Caco-2 (cell line): ENCODE measurements around the gene RRH. TPM values are rescaled to one million over a fixed set of nuclear protein-coding genes. Genes with fewer than 3 reads are reported as not detected.
"Not testable (repeated sequence)": the region's sequence is repeated elsewhere in the genome, so short reads cannot be mapped to it uniquely, and the experiment has no call there.

Source experiments
- BruUV-seq: library from RNA; stranded (reverse); fragments of 400-500 nt; replicated peaks from 2 replicates; lab custom pipeline; 2021; lab: Mats Ljungman, UMichigan
- CTCF ChIA-PET: fragments of 300-600 bp; sonication (Branson Sonifier 250); formaldehyde crosslinking; loops from one replicate; lab custom pipeline; 2022; ENCODE audit warnings: antibody characterized with exemption; lab: Charles Lee
- POLR2A ChIA-PET: fragments of 300-600 bp; sonication (Branson Sonifier 250); formaldehyde crosslinking; loops from one replicate; lab custom pipeline; 2022; ENCODE audit warnings: antibody characterized with exemption; lab: Charles Lee
- DNase-seq, 2 experiments: peaks; one replicate each; pipeline versions ENCODE4 v3.0.0 to v3.0.0-alpha.2; 2020 to 2022
- H3K27me3 ChIP-seq: replicated peaks from 2 replicates; pipeline ENCODE4 v1.6.0; 2011; ENCODE audit warnings: low read length; ENCODE audit not compliant: control insufficient read depth, insufficient read depth
- H3K36me3 ChIP-seq: 2 replicates; pipeline ENCODE4 v1.5.1; 2011; ENCODE audit warnings: low read length; ENCODE audit not compliant: control insufficient read depth, insufficient read depth
- H3K4me1 ChIP-seq: fragments of 250-450 bp; sonication (Bioruptor Pico); 2 replicates; pipeline ENCODE4 v1.5.1; 2020; ENCODE audit warnings: mild to moderate bottlenecking
- H3K4me3 ChIP-seq: 2 replicates; pipeline ENCODE4 v1.5.1; 2011; ENCODE audit warnings: low read depth, mild to moderate bottlenecking, control low read depth, low read length
- H3K9me3 ChIP-seq: fragments of 250-450 bp; sonication (Bioruptor Pico); 2 replicates; pipeline ENCODE4 v1.5.1; 2020; ENCODE audit warnings: mild to moderate bottlenecking, moderate library complexity
- H3K27ac Mint-ChIP-seq: one replicate; pipeline ENCODE4 v1.8.0; 2022; ENCODE audit warnings: mixed read lengths; ENCODE audit not compliant: unreplicated experiment
- H3K27me3 Mint-ChIP-seq: one replicate; pipeline ENCODE4 v1.8.0; 2022; ENCODE audit warnings: mixed read lengths; ENCODE audit not compliant: insufficient read depth, unreplicated experiment
- H3K36me3 Mint-ChIP-seq: one replicate; pipeline ENCODE4 v1.8.0; 2022; ENCODE audit warnings: mild to moderate bottlenecking, mixed read lengths; ENCODE audit not compliant: insufficient read depth, unreplicated experiment
- H3K4me1 Mint-ChIP-seq: one replicate; pipeline ENCODE4 v1.8.0; 2022; ENCODE audit warnings: low read depth, mixed read lengths; ENCODE audit not compliant: unreplicated experiment
- H3K4me3 Mint-ChIP-seq: one replicate; pipeline ENCODE4 v1.8.0; 2022; ENCODE audit warnings: mild to moderate bottlenecking, moderate library complexity, mixed read lengths; ENCODE audit not compliant: unreplicated experiment
- H3K9me3 Mint-ChIP-seq: one replicate; pipeline ENCODE4 v1.8.0; 2022; ENCODE audit warnings: mixed read lengths; ENCODE audit not compliant: unreplicated experiment
- CTCF ChIP-seq, 2 experiments: fragments of 200-600 bp in 1 of 2; IDR thresholded peaks; 1 replicate in 1 of 2; 2 replicates in 1 of 2; pipeline versions ENCODE4 v1.5.1 to v1.8.0; 2011 to 2022; ENCODE audit warnings: antibody characterized with exemption in 1 of 2, control low read depth in 1 of 2, inconsistent platforms in 1 of 2, low read depth in 1 of 2, low read length in 1 of 2, mild to moderate bottlenecking in 1 of 2, moderate library complexity in 1 of 2; ENCODE audit not compliant: insufficient read depth in 1 of 2, severe bottlenecking in 1 of 2, unreplicated experiment in 1 of 2
- intact Hi-C: fragments of 100-400 bp; cut with micrococcal nuclease; formaldehyde crosslinking; loops from one replicate; pipeline ENCODE4 v1.10.0; 2022; ENCODE audit not compliant: unreplicated experiment
- total RNA-seq: library from RNA; stranded (reverse); gene quantifications from 2 replicates; pipeline ENCODE4 v1.2.3, GENCODE V29; 2022

RRH gene
- total RNA-seq, 1 experiment from 2014 or later: 0.34 TPM

- no peak overlapping the region for H3K4me3 ChIP-seq
- H3K4me1 Mint-ChIP-seq: peaks cover 11% of the 10 kb centered on the region
- ChIA-PET POLR2A (no interaction called here), CTCF (no interaction called here)
- no peak overlapping the region for H3K4me3 Mint-ChIP-seq
- H3K9me3 ChIP-seq: no peaks in the 10 kb centered on the region
- no peaks in the 10 kb centered on the region for H3K36me3 Mint-ChIP-seq
- no TSS peak for BruUV-seq
- TF ChIP-seq CTCF (IDR thresholded peaks at IDR 0.05; ENCODE audit: insufficient read depth in 1 of 2, low read depth in 1 of 2, low read length in 1 of 2, severe bottlenecking in 1 of 2, unreplicated experiment in 1 of 2): no peak
- intact Hi-C loops: no loop called here
- H3K36me3 ChIP-seq: no peaks in the 10 kb centered on the region
- no peaks in the 10 kb centered on the region for H3K9me3 Mint-ChIP-seq
- DNase-seq: no peak
- no peaks in the 10 kb centered on the region for H3K27me3 ChIP-seq
- H3K27me3 Mint-ChIP-seq: no peaks in the 10 kb centered on the region
- no peak overlapping the region for H3K27ac Mint-ChIP-seq
- H3K4me1 ChIP-seq: 0 out of 2 replicates have a peak, but pooled peaks cover 7% of the 10 kb centered on the region
Measured at GRCh38 chr4:109850601-109851000, 22.8 kb downstream of the RRH start.

- H3K27me3 ChIP-seq, H3K4me1 Mint-ChIP-seq, POLR2A ChIA-PET, H3K4me3 Mint-ChIP-seq, BruUV-seq, DNase-seq, H3K4me3 ChIP-seq, H3K4me1 ChIP-seq, H3K36me3 Mint-ChIP-seq, H3K9me3 ChIP-seq, H3K27me3 Mint-ChIP-seq, H3K9me3 Mint-ChIP-seq, intact Hi-C loops, H3K36me3 ChIP-seq, CTCF ChIA-PET, H3K27ac Mint-ChIP-seq: not testable (repeated sequence)
Measured at GRCh38 chr4:109859426-109860300, 31.9 kb downstream of the RRH start.

- no peaks in the 10 kb centered on the region for H3K36me3 ChIP-seq
- Mint-ChIP-seq H3K36me3 (no peaks in the 10 kb centered on the region), H3K9me3 (peaks cover 9% of the 10 kb centered on the region), H3K27me3 (no peaks in the 10 kb centered on the region), H3K27ac (no peak overlapping the region), H3K4me1 (no peaks in the 10 kb centered on the region), H3K4me3 (no peak overlapping the region)
- CTCF ChIA-PET: no interaction called here
- peaks cover 3% of the 10 kb centered on the region; the same call in 1 of the 2 replicates for H3K9me3 ChIP-seq
- no peak for DNase-seq
- H3K4me1 ChIP-seq: no peaks in the 10 kb centered on the region
- no peaks in the 10 kb centered on the region for H3K27me3 ChIP-seq
- BruUV-seq: no TSS peak
- POLR2A ChIA-PET: no interaction called here
- H3K4me3 ChIP-seq: no peak overlapping the region
- intact Hi-C loops: no loop called here
- no peak for TF ChIP-seq CTCF (IDR thresholded peaks at IDR 0.05; ENCODE audit: insufficient read depth in 1 of 2, low read depth in 1 of 2, low read length in 1 of 2, severe bottlenecking in 1 of 2, unreplicated experiment in 1 of 2)
Measured at GRCh38 chr4:109861271-109861670, 33.5 kb downstream of the RRH start.
